ENCODE data around the gene KIF2A. TPM values are rescaled to one million over a fixed set of nuclear protein-coding genes. Genes with fewer than 3 reads are reported as not detected.

The KIF2A gene
- total RNA-seq, 2 experiments from 2014 or later: 50.3 to 90.7 TPM

GRCh38 chr5:62281411-62281810 lies 24.6 kb upstream of the KIF2A start:
- Histone ChIP-seq H3K4me2 (ENCODE audit: low read length) (no peak overlapping the region), H3K79me2 (ENCODE audit: insufficient read depth, low read depth, low read length) (no peaks in the 10 kb centered on the region), H3K4me3 (ENCODE audit: low read depth, low read length, poor library complexity, severe bottlenecking) (no peak overlapping the region), H3K9me2 (ENCODE audit: insufficient read depth, low read length) (no peaks in the 10 kb centered on the region), H2AFZ (ENCODE audit: low read length) (no peak overlapping the region), H3K27ac (ENCODE audit: low read depth, low read length, poor library complexity, severe bottlenecking) (no peak overlapping the region), H3K9me3 (ENCODE audit: low read length) (no peaks in the 10 kb centered on the region), H3K4me1 (ENCODE audit: insufficient read depth, low read length, poor library complexity, severe bottlenecking) (no peaks in the 10 kb centered on the region), H4K20me1 (ENCODE audit: insufficient read depth, low read length) (no peaks in the 10 kb centered on the region), H3K36me3 (ENCODE audit: insufficient read depth, low read length) (no peaks in the 10 kb centered on the region)
- TF ChIP-seq EZH2phosphoT487 (IDR thresholded peaks at IDR 0.05; ENCODE audit: borderline replicate concordance, low read depth, low read length) (no peak), CTCF (conservative IDR thresholded peaks at IDR 0.05; ENCODE audit: low read length) (no peak)
- CTCF ChIA-PET (ENCODE audit: unreplicated experiment): no interaction called here
- POLR2A ChIA-PET: interaction anchor here (0.6 kb wide), 1 partner anchor 34 kb away, joined by 3 read pairs; no protein-coding TSS in a partner anchor
- intact Hi-C loops (cut with micrococcal nuclease; ENCODE audit: unreplicated experiment): no loop called here
- no TSS peak for BruUV-seq (replicated peaks)
- DNase-seq (ENCODE audit: low spot score): no peak

- POLR2A ChIA-PET: interaction anchor here (0.6 kb wide), 1 partner anchor 33 kb away, joined by 3 read pairs; no protein-coding TSS in a partner anchor
- Histone ChIP-seq H3K27ac (ENCODE audit: low read depth, low read length, poor library complexity, severe bottlenecking) (no peak overlapping the region), H3K36me3 (ENCODE audit: insufficient read depth, low read length) (no peaks in the 10 kb centered on the region), H2AFZ (ENCODE audit: low read length) (no peak overlapping the region), H3K4me2 (ENCODE audit: low read length) (no peak overlapping the region), H3K4me1 (ENCODE audit: insufficient read depth, low read length, poor library complexity, severe bottlenecking) (no peaks in the 10 kb centered on the region), H3K9me2 (ENCODE audit: insufficient read depth, low read length) (no peaks in the 10 kb centered on the region), H3K79me2 (ENCODE audit: insufficient read depth, low read depth, low read length) (no peaks in the 10 kb centered on the region), H3K4me3 (ENCODE audit: low read depth, low read length, poor library complexity, severe bottlenecking) (no peak overlapping the region), H3K9me3 (ENCODE audit: low read length) (no peaks in the 10 kb centered on the region), H4K20me1 (ENCODE audit: insufficient read depth, low read length) (no peaks in the 10 kb centered on the region)
- TF ChIP-seq EZH2phosphoT487 (IDR thresholded peaks at IDR 0.05; ENCODE audit: borderline replicate concordance, low read depth, low read length) (no peak), CTCF (conservative IDR thresholded peaks at IDR 0.05; ENCODE audit: low read length) (no peak)
- BruUV-seq (replicated peaks): no TSS peak
- no peak for DNase-seq (ENCODE audit: low spot score)
- CTCF ChIA-PET (ENCODE audit: unreplicated experiment): no interaction called here
- intact Hi-C loops (cut with micrococcal nuclease; ENCODE audit: unreplicated experiment): no loop called here
These were observed 23.9 kb upstream of the KIF2A start for GRCh38 chr5:62282064-62282463.

GRCh38 chr5:62283005-62283404 lies 23.0 kb upstream of the KIF2A start:
- BruUV-seq (replicated peaks): no TSS peak
- H3K4me2 ChIP-seq (ENCODE audit: low read length): no peak overlapping the region
- H3K9me2 ChIP-seq (ENCODE audit: insufficient read depth, low read length): no peaks in the 10 kb centered on the region
- ChIA-PET POLR2A (no interaction called here), CTCF (ENCODE audit: unreplicated experiment) (no interaction called here)
- H4K20me1 ChIP-seq (ENCODE audit: insufficient read depth, low read length): no peaks in the 10 kb centered on the region
- H2AFZ ChIP-seq (ENCODE audit: low read length): no peak overlapping the region
- no peaks in the 10 kb centered on the region for H3K79me2 ChIP-seq (ENCODE audit: insufficient read depth, low read depth, low read length)
- no peak for DNase-seq (ENCODE audit: low spot score)
- H3K9me3 ChIP-seq (ENCODE audit: low read length): no peaks in the 10 kb centered on the region
- no peaks in the 10 kb centered on the region for H3K4me1 ChIP-seq (ENCODE audit: insufficient read depth, low read length, poor library complexity, severe bottlenecking)
- no peak overlapping the region for H3K4me3 ChIP-seq (ENCODE audit: low read depth, low read length, poor library complexity, severe bottlenecking)
- H3K36me3 ChIP-seq (ENCODE audit: insufficient read depth, low read length): no peaks in the 10 kb centered on the region
- intact Hi-C loops (cut with micrococcal nuclease; ENCODE audit: unreplicated experiment): no loop called here
- H3K27ac ChIP-seq (ENCODE audit: low read depth, low read length, poor library complexity, severe bottlenecking): no peak overlapping the region
- TF ChIP-seq CTCF (conservative IDR thresholded peaks at IDR 0.05; ENCODE audit: low read length): no peak
- TF ChIP-seq EZH2phosphoT487 (IDR thresholded peaks at IDR 0.05; ENCODE audit: borderline replicate concordance, low read depth, low read length): no peak

All from OCI-LY7 (cell line).